Mammary epithelial cell (primary cell): ENCODE measurements around the gene POU2F1.

Source experiments
- CTCF ChIP-seq, 2 donors: IDR thresholded peaks in 1 of 2; conservative IDR thresholded peaks in 1 of 2; 2 replicates each; pipeline ENCODE4 v1.5.1; 2011 to 2012; ENCODE audit warnings: inconsistent platforms in 2 of 2, low read length in 2 of 2, mild to moderate bottlenecking in 2 of 2, control low read depth in 1 of 2, low read depth in 1 of 2; ENCODE audit not compliant: insufficient read depth in 1 of 2; ENCODE audit errors: extremely low read depth in 1 of 2
- EZH2 ChIP-seq: IDR thresholded peaks from 2 replicates; pipeline ENCODE4 v1.6.1; 2012; ENCODE audit warnings: low read length, inconsistent platforms, borderline replicate concordance

- TF ChIP-seq CTCF (conservative IDR thresholded peaks at IDR 0.05 in 1 of 2, IDR thresholded peaks at IDR 0.05 in 1 of 2; ENCODE audit: extremely low read depth in 1 of 2, insufficient read depth in 1 of 2, low read depth in 1 of 2, low read length in 2 of 2) (no peak), EZH2 (no peak)
These were observed 255.4 kb downstream of the POU2F1 start for GRCh38 chr1:167476061-167476460.
